ENCODE measurements around the gene DSC1. TPM values are rescaled to one million over a fixed set of nuclear protein-coding genes. Genes with fewer than 3 reads are reported as not detected.

Gene DSC1, protein sequence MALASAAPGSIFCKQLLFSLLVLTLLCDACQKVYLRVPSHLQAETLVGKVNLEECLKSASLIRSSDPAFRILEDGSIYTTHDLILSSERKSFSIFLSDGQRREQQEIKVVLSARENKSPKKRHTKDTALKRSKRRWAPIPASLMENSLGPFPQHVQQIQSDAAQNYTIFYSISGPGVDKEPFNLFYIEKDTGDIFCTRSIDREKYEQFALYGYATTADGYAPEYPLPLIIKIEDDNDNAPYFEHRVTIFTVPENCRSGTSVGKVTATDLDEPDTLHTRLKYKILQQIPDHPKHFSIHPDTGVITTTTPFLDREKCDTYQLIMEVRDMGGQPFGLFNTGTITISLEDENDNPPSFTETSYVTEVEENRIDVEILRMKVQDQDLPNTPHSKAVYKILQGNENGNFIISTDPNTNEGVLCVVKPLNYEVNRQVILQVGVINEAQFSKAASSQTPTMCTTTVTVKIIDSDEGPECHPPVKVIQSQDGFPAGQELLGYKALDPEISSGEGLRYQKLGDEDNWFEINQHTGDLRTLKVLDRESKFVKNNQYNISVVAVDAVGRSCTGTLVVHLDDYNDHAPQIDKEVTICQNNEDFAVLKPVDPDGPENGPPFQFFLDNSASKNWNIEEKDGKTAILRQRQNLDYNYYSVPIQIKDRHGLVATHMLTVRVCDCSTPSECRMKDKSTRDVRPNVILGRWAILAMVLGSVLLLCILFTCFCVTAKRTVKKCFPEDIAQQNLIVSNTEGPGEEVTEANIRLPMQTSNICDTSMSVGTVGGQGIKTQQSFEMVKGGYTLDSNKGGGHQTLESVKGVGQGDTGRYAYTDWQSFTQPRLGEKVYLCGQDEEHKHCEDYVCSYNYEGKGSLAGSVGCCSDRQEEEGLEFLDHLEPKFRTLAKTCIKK
- total RNA-seq (2016; rRNA removed; fragmentation: Illumina TruSeq; extraction: Trizol) (not detected in 2 replicates), polyA plus RNA-seq (2011; rRNA removed) (not detected in 2 replicates), polyA minus RNA-seq (2011; rRNA and poly(A)+ RNA removed; ENCODE audit: low replicate concordance) (not detected in 2 replicates), Bru-seq, nascent RNA (not detected), BruChase-seq, experiment 1, labeled RNA remaining after a 6-hour chase (not detected), BruChase-seq, experiment 2, labeled RNA remaining after a 2-hour chase (percentile 3 among the genes with signal in this experiment)
- total RNA-seq (2016; cell fraction: cytosol; rRNA removed; fragmentation: Illumina TruSeq; extraction: Trizol; ENCODE audit: low read depth) = not detected in 2 replicates
- not detected in 2 replicates for total RNA-seq (2016; cell fraction: insoluble cytoplasmic fraction; rRNA removed; fragmentation: Illumina TruSeq; extraction: Trizol)
- not detected in 2 replicates for total RNA-seq (2016; cell fraction: membrane; rRNA removed; fragmentation: Illumina TruSeq; extraction: Trizol)
- not detected in 2 replicates for total RNA-seq (2016; cell fraction: nucleus; rRNA removed; fragmentation: Illumina TruSeq; extraction: Trizol)
- not detected in 2 replicates for polyA plus RNA-seq (2011; cell fraction: cytosol; rRNA removed)
- polyA plus RNA-seq (2011; cell fraction: nucleus; rRNA removed) = not detected in 2 replicates
- 0.04 TPM in 1 of 2 replicates, not detected in the other for polyA plus RNA-seq (2012)
- not detected in 2 replicates for polyA plus RNA-seq (2016; cell fraction: cytosol; fragmentation: Illumina TruSeq; extraction: Trizol; ENCODE audit: low read depth)
- not detected in 2 replicates for polyA plus RNA-seq (2016; cell fraction: insoluble cytoplasmic fraction; fragmentation: Illumina TruSeq; extraction: Trizol; ENCODE audit: low read depth)
- not detected in 2 replicates for polyA plus RNA-seq (2016; cell fraction: membrane; fragmentation: Illumina TruSeq; extraction: Trizol; ENCODE audit: low read depth)
- not detected in 2 replicates for polyA plus RNA-seq (2016; cell fraction: nucleus; fragmentation: Illumina TruSeq; extraction: Trizol; ENCODE audit: insufficient read depth, low read depth)
- polyA minus RNA-seq (2011; cell fraction: cytosol; rRNA and poly(A)+ RNA removed) = not detected in 2 replicates
- polyA minus RNA-seq (2011; cell fraction: nucleus; rRNA and poly(A)+ RNA removed) = not detected in 2 replicates
- long read RNA-seq, experiment 1 = 0 reads
- long read RNA-seq, experiment 2 = 0 reads

- Histone ChIP-seq H3K9ac (ENCODE audit: insufficient read depth, low read depth, low read length) (no peak within 1 kb of the TSS), H3K27ac (ENCODE audit: extremely low read length, insufficient read depth, low read length) (no peak within 1 kb of the TSS), H3K79me2 (ENCODE audit: insufficient read depth, low read length) (no peaks in the 10 kb centered on the region), H3K27me3 (ENCODE audit: control insufficient read depth in 1 of 2, insufficient read depth in 2 of 2, low read length in 2 of 2) (no peaks in the 10 kb centered on the region), H3K4me2 (ENCODE audit: low read depth, low read length) (no peak within 1 kb of the TSS), H2AFZ (ENCODE audit: low read length) (no peak within 1 kb of the TSS), H3K4me3 (replicated peaks in 1 of 3; ENCODE audit: insufficient read depth in 1 of 3, low read depth in 2 of 3, low read length in 3 of 3) (no peak within 1 kb of the TSS), H3K9me3 (ENCODE audit: low read length) (no peaks in the 10 kb centered on the region), H3K36me3 (replicated peaks in 1 of 2; ENCODE audit: control insufficient read depth in 1 of 2, insufficient read depth in 2 of 2, low read length in 2 of 2) (no peaks in the 10 kb centered on the region), H3K4me1 (ENCODE audit: insufficient read depth, low read length) (no peaks in the 10 kb centered on the region), H4K20me1 (ENCODE audit: insufficient read depth, low read length) (no peaks in the 10 kb centered on the region)
- intact Hi-C loops (cut with micrococcal nuclease; ENCODE audit: unreplicated experiment) (no loop called here), in situ Hi-C loops (cut with HindIII; ENCODE audit: extremely low pct_ligation_motif_present, low pct_unique_long_range_greater_than_20kb) (no loop called here)
- ChIA-PET POLR2A (no interaction called here), CTCF (ENCODE audit: low intra/inter-chr PET ratio, low total read pairs) (no interaction called here)
- ATAC-seq (no peak), DNase-seq (ENCODE audit: low spot score) (no peak), FAIRE-seq (no peak)
- 25% methylated on average over 5 of the region's 5 CpGs for WGBS (ENCODE audit: low lambda C conversion rate)
- no TSS peak for BruUV-seq (replicated peaks)
- TF ChIP-seq ZNF713 (CRISPR knock-in tag; IDR thresholded peaks at IDR 0.05) (no peak), IKZF5 (CRISPR knock-in tag; IDR thresholded peaks at IDR 0.05) (no peak), U2AF2 (IDR thresholded peaks at IDR 0.05; ENCODE audit: low read depth, low read length) (no peak), ZNF567 (CRISPR knock-in tag; IDR thresholded peaks at IDR 0.05; ENCODE audit: borderline replicate concordance) (no peak), ZNF678 (CRISPR knock-in tag; IDR thresholded peaks at IDR 0.05) (no peak), SSRP1 (CRISPR knock-in tag; IDR thresholded peaks at IDR 0.05) (no peak), ZNF672 (CRISPR knock-in tag; IDR thresholded peaks at IDR 0.05) (no peak), TCF12 (IDR thresholded peaks at IDR 0.05) (no peak), TCF12 (CRISPR knock-in tag; IDR thresholded peaks at IDR 0.05) (no peak)
- TF ChIP-seq, protein P1, sequence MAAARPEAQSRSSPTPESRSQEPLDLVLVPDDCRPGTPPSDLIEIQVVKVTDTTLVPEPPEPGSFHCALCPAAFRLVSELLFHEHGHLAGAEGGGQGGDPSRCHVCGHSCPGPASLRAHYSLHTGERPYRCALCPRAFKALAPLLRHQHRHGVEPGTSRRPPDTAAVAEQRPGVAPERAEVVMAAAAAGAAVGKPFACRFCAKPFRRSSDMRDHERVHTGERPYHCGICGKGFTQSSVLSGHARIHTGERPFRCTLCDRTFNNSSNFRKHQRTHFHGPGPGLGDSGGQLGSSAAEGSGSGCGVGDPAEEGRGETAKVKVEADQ (CRISPR knock-in tag; IDR thresholded peaks at IDR 0.05; ENCODE audit: borderline replicate concordance) = no peak
Measured at GRCh38 chr18:31162825-31163435, at the start of gene DSC1. DSC1 (minus strand) TSS chr18:31162856; CDS start chr18:31162594, 262 bp downstream.

Measured in HepG2 (cell line).